ENCODE data around the gene MYRFL. TPM values are rescaled to one million over a fixed set of nuclear protein-coding genes. Genes with fewer than 3 reads are reported as not detected.

Gene MYRFL
- total RNA-seq, 2 donors from 2014 or later: 0.27 TPM; not detected in 1

DNA sequence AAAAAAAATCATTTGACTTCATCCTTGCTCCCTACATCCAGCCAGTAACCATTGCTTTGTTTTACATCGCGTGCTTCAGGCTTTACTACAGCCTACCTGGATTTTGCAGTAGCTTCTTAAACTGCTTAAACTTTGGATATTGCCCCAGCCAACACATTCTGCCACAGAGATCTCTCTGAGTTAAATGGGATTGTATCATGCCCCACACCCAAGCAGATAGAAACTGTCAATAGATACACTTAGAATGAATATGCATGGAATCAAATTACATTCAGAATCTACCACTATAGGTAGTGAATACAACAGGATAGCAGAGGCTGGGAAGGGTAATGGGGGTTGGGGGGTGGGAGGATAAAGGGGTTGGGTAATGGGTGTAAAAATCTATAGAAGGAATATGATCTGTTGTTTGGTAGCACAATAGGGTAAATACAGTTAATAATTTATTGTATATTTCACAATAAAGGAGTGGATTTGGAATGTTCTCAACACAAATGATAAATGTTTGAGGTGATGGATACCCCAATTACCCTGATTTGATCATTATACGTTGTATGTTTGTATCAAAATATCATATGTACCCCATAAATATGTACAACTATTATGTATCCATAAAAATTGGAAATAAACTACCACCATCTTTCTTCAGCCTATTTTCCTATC is 2.7 kb upstream of the MYRFL start:
- Histone ChIP-seq H3K27me3 (replicated peaks; ENCODE audit: insufficient read depth) (no peaks in the 10 kb centered on the region), H3K36me3 (no peaks in the 10 kb centered on the region), H3K4me1 (replicated peaks) (no peaks in the 10 kb centered on the region), H3K9me3 (no peaks in the 10 kb centered on the region), H3K4me3 (no peak overlapping the region), H3K27ac (no peak overlapping the region)
- TF ChIP-seq POLR2AphosphoS5 (IDR thresholded peaks at IDR 0.05) (no peak), POLR2A (IDR thresholded peaks at IDR 0.05) (no peak)
- TF ChIP-seq, protein P1, sequence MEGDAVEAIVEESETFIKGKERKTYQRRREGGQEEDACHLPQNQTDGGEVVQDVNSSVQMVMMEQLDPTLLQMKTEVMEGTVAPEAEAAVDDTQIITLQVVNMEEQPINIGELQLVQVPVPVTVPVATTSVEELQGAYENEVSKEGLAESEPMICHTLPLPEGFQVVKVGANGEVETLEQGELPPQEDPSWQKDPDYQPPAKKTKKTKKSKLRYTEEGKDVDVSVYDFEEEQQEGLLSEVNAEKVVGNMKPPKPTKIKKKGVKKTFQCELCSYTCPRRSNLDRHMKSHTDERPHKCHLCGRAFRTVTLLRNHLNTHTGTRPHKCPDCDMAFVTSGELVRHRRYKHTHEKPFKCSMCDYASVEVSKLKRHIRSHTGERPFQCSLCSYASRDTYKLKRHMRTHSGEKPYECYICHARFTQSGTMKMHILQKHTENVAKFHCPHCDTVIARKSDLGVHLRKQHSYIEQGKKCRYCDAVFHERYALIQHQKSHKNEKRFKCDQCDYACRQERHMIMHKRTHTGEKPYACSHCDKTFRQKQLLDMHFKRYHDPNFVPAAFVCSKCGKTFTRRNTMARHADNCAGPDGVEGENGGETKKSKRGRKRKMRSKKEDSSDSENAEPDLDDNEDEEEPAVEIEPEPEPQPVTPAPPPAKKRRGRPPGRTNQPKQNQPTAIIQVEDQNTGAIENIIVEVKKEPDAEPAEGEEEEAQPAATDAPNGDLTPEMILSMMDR (IDR thresholded peaks at IDR 0.05): no peak
- intact Hi-C loops (cut with DNase I): no loop called here
- WGBS: 92% methylated on average over 3 of the region's 3 CpGs
- DNase-seq (ENCODE audit: low spot score): no peak

DNA sequence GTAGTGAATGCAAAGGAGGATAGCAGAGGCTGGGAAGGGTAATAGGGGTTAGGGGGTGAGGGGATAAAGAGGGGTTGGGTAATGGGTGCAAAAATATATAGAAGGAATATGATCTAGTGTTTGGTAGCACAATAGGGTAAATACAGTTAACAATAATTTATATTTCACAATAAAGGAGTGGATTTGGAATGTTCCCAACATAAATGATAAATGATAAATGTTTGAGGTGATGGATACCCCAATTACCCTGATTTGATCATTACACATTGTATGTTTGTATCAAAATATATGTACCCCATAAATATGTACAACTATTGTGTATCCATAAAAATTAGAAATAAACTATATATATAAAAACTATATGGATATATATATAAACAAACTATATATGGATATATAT is 999 bp upstream of the MYRFL start:
- Histone ChIP-seq H3K27me3 (replicated peaks; ENCODE audit: insufficient read depth) (no peaks in the 10 kb centered on the region), H3K9me3 (no peaks in the 10 kb centered on the region), H3K4me3 (no peak overlapping the region), H3K36me3 (no peaks in the 10 kb centered on the region), H3K27ac (no peak overlapping the region), H3K4me1 (replicated peaks) (no peaks in the 10 kb centered on the region)
- TF ChIP-seq POLR2A (IDR thresholded peaks at IDR 0.05) (no peak), POLR2AphosphoS5 (IDR thresholded peaks at IDR 0.05) (no peak)
- TF ChIP-seq, protein P1 (IDR thresholded peaks at IDR 0.05): no peak
- DNase-seq (ENCODE audit: low spot score): no peak
- intact Hi-C loops (cut with DNase I): no loop called here

DNA sequence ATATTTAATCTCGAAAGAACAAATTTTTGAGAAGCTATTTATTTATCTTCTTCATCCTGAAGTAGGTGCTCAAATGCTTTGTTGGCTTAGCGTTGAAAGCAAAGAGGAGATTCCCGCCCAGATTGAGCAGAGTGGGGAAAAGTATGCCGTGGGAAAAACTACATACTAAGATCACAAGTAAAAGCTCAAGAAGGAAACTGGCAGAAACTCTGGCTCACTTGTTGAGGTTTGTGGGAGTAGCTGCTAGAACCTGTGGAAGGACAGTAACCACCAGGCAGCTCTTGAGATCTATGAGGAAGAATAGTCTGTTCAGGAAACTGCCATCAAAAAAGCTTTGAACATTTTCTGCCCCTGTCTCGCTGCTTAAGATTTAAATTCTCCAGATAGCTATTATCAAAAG is 3.9 kb downstream of the MYRFL start:
- Histone ChIP-seq H3K4me1 (replicated peaks) (no peaks in the 10 kb centered on the region), H3K4me3 (no peak overlapping the region), H3K36me3 (no peaks in the 10 kb centered on the region), H3K9me3 (no peaks in the 10 kb centered on the region), H3K27me3 (replicated peaks; ENCODE audit: insufficient read depth) (no peaks in the 10 kb centered on the region), H3K27ac (no peak overlapping the region)
- DNase-seq (ENCODE audit: low spot score): no peak
- intact Hi-C loops (cut with DNase I): no loop called here
- WGBS: 60% methylated on average over 5 of the region's 5 CpGs
- TF ChIP-seq, protein P1 (IDR thresholded peaks at IDR 0.05): no peak
- no peak for TF ChIP-seq POLR2A (IDR thresholded peaks at IDR 0.05)

DNA sequence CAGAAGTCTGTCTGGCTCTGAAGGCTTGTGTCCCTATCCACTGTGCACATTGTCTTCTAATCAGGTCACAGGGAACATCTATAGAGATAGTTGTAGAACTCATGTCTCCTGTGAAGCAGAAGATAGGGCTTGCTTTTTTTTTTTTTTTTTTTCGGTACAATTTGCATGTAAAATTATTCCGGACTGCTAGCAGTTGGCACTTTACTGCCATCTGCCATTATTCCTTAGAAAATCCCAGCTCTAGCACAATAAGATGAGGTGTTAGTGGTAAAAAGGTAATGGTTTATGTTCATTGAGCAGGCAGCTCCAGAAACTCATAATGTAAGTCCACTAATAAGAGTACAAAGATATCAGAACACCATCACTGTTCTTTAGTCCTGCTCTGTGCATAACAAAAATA is 8.7 kb downstream of the MYRFL start:
- TF ChIP-seq, protein P1 (IDR thresholded peaks at IDR 0.05): no peak
- TF ChIP-seq POLR2A (IDR thresholded peaks at IDR 0.05): no peak
- H3K9me3 ChIP-seq: no peaks in the 10 kb centered on the region
- H3K27ac ChIP-seq: no peak overlapping the region
- no peak overlapping the region for H3K4me3 ChIP-seq
- WGBS: 83% methylated on average over 2 of the region's 2 CpGs
- intact Hi-C loops (cut with DNase I): no loop called here
- DNase-seq (ENCODE audit: low spot score): no peak
- no peaks in the 10 kb centered on the region for H3K4me1 ChIP-seq (replicated peaks)
- H3K27me3 ChIP-seq (replicated peaks; ENCODE audit: insufficient read depth): no peaks in the 10 kb centered on the region
- H3K36me3 ChIP-seq: no peaks in the 10 kb centered on the region

DNA sequence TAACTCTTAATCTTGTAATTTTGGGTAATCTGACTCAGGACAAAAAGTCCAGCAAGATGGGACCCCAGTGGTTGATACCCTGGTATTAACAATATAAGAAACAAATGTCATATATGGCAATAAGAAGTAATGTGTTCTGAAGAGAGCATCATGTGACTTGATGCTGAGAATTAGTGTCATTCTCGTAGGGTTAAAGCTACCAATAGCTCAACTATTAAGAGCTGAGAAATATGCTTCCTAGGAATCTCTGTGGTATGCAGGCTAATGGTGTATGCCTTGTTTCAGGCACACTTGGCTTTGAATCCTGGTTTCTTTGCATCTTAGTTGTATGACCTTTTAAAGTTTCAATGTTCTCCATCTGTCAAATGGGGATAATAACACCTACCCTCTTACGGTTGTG is 9.1 kb downstream of the MYRFL start:
- intact Hi-C loops (cut with DNase I): no loop called here
- Histone ChIP-seq H3K27ac (no peak overlapping the region), H3K36me3 (no peaks in the 10 kb centered on the region), H3K27me3 (replicated peaks; ENCODE audit: insufficient read depth) (no peaks in the 10 kb centered on the region), H3K4me1 (replicated peaks) (no peaks in the 10 kb centered on the region), H3K9me3 (no peaks in the 10 kb centered on the region), H3K4me3 (no peak overlapping the region)
- TF ChIP-seq POLR2AphosphoS5 (IDR thresholded peaks at IDR 0.05) (no peak), POLR2A (IDR thresholded peaks at IDR 0.05) (no peak)
- TF ChIP-seq, protein P1 (IDR thresholded peaks at IDR 0.05): no peak
- 53% methylated on average over 2 of the region's 2 CpGs for WGBS
- DNase-seq (ENCODE audit: low spot score): no peak
